Spleen (tissue), 11 donors: ENCODE measurements around the gene PSMD14. TPM values are rescaled to one million over a fixed set of nuclear protein-coding genes. Genes with fewer than 3 reads are reported as not detected.

Experiments
- DNase-seq: peaks from one replicate; pipeline ENCODE4 v3.0.0-alpha.2; 2020
- H3K27ac ChIP-seq, 8 donors: fragments of 200-600 bp; sonication (generic) in 7 of 8; 1 replicate in 4 of 8; 2 replicates in 4 of 8; pipeline versions ENCODE4 v1.5.0 to v1.8.0; 2016 to 2021; ENCODE audit warnings: inconsistent platforms in 4 of 8, mild to moderate bottlenecking in 4 of 8, moderate library complexity in 1 of 8
- H3K27me3 ChIP-seq, 7 donors: fragments of 200-600 bp; sonication (generic) in 6 of 7; replicated peaks in 1 of 7; 1 replicate in 4 of 7; 2 replicates in 3 of 7; pipeline versions ENCODE4 v1.5.0 to v1.8.0; 2016 to 2021; ENCODE audit warnings: inconsistent platforms in 3 of 7, mild to moderate bottlenecking in 1 of 7
- H3K36me3 ChIP-seq, 6 donors: fragments of 200-600 bp; sonication (generic) in 5 of 6; 1 replicate in 4 of 6; 2 replicates in 2 of 6; pipeline versions ENCODE4 v1.5.0 to v1.8.0; 2016 to 2021; ENCODE audit warnings: inconsistent platforms in 2 of 6
- H3K4me1 ChIP-seq, 6 donors: fragments of 200-600 bp; sonication (generic) in 5 of 6; 1 replicate in 3 of 6; 2 replicates in 3 of 6; pipeline versions ENCODE4 v1.5.0 to v1.8.0; 2016 to 2021; ENCODE audit warnings: inconsistent platforms in 3 of 6
- H3K4me3 ChIP-seq, 8 donors: fragments of 200-600 bp; sonication (generic) in 7 of 8; 1 replicate in 4 of 8; 2 replicates in 4 of 8; pipeline versions ENCODE4 v1.5.0 to v1.8.0; 2016 to 2021; ENCODE audit warnings: inconsistent platforms in 4 of 8, mild to moderate bottlenecking in 4 of 8, moderate library complexity in 2 of 8
- H3K9me3 ChIP-seq, 8 donors: fragments of 200-600 bp; sonication (generic) in 7 of 8; 1 replicate in 4 of 8; 2 replicates in 4 of 8; pipeline versions ENCODE4 v1.5.0 to v1.8.0; 2016 to 2021; ENCODE audit warnings: inconsistent platforms in 4 of 8
- POLR2A ChIP-seq, 3 donors: fragments of 450-650 bp; IDR thresholded peaks; one replicate each; pipeline ENCODE4 v1.5.1; 2017; ENCODE audit warnings: antibody characterized with exemption in 3 of 3, mild to moderate bottlenecking in 1 of 3
- POLR2AphosphoS5 ChIP-seq, 3 donors: sonication (generic); formaldehyde crosslinking; IDR thresholded peaks; one replicate each; pipeline ENCODE4 v1.5.1; 2017; ENCODE audit warnings: antibody characterized with exemption in 3 of 3
- WGBS, 5 donors: extraction: QIAGEN DNeasy Blood & Tissue Kit in 3 of 5; methylation state at CpG; one replicate each; pipeline versions ENCODE4 v1.1.5 to v1.1.7; 2013 to 2018; 5-methylcytosine and 5-hydroxymethylcytosine counted together
- intact Hi-C: fragments of 100-400 bp; cut with DNase I; formaldehyde crosslinking; loops from one replicate; pipeline ENCODE4 v1.15.0; 2023; ENCODE audit warnings: low total_unique reads
- polyA plus RNA-seq, 3 donors: library from polyadenylated mRNA; stranded (reverse); fragments of 200-250 nt; gene quantifications; one replicate each; pipeline ENCODE4 v1.2.1, GENCODE V29; 2013
- total RNA-seq, 7 donors: library from RNA; depleted of rRNA in 3 of 7; stranded (reverse); fragments of >200 nt in 3 of 7; fragmentation: NEBNext Ultra II Directional in 4 of 7; extraction: Animal tissue kit (Norgen Biotek cat#: 25700) in 4 of 7; gene quantifications; one replicate each; pipeline versions ENCODE4 v1.1.0 to v1.2.1, GENCODE V29; 2016 to 2021
- TF ChIP-seq, protein P1 (sequence below), 11 experiments: fragments of 200-600 bp in 7 of 11; fragments of 450-650 bp in 4 of 11; sonication (generic) in 4 of 11; IDR thresholded peaks in 8 of 11; conservative IDR thresholded peaks in 3 of 11; 1 replicate in 7 of 11; 2 replicates in 4 of 11; pipeline versions ENCODE4 v1.4.0 to v1.8.0; 2016 to 2021; ENCODE audit warnings: antibody characterized with exemption in 11 of 11, inconsistent platforms in 4 of 11, mild to moderate bottlenecking in 1 of 11
- donor health status: healthy with polysubstance abuse.
- donor health status: DM: no; HTN: no; CAD: no; lungs with moderate emphysema.
- donor health status: DM: no; HTN: no; CAD: no.
- donor health status: Bipolar disorder and iron deficiency.
- donor health status: healthy.
- donor health status: DM: no; HTN: no; CAD: no.
- donor health status: DM: yes; HTN: yes; CAD: no.

Gene PSMD14
- total and polyA plus RNA-seq, 10 donors: 23.5 to 47.7 (median 29.3) TPM

DNA sequence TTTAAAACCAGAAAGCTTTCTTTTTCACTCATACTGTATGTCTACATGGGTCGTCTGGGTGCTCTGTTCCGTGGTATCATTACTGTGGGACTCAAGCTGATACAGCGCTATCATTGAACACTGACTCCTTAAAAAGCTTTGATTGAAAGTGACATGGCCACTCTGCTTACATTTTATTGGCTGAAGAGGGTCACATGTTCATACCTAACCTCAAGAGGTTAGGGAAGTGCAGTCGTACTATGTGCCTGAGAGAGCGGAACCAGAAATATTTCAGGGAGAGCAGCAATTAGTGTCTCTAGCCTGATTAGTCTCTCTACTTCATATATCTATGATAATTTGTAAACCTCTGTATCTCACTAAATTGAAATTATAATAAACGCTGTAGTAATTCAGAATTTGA, 43.5 kb downstream of the PSMD14 start:
- TF ChIP-seq, protein P1, sequence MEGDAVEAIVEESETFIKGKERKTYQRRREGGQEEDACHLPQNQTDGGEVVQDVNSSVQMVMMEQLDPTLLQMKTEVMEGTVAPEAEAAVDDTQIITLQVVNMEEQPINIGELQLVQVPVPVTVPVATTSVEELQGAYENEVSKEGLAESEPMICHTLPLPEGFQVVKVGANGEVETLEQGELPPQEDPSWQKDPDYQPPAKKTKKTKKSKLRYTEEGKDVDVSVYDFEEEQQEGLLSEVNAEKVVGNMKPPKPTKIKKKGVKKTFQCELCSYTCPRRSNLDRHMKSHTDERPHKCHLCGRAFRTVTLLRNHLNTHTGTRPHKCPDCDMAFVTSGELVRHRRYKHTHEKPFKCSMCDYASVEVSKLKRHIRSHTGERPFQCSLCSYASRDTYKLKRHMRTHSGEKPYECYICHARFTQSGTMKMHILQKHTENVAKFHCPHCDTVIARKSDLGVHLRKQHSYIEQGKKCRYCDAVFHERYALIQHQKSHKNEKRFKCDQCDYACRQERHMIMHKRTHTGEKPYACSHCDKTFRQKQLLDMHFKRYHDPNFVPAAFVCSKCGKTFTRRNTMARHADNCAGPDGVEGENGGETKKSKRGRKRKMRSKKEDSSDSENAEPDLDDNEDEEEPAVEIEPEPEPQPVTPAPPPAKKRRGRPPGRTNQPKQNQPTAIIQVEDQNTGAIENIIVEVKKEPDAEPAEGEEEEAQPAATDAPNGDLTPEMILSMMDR (IDR thresholded peaks at IDR 0.05 in 8 of 11, conservative IDR thresholded peaks at IDR 0.05 in 3 of 11): no peak
- TF ChIP-seq POLR2A (IDR thresholded peaks at IDR 0.05): no peak
- no peak for TF ChIP-seq POLR2AphosphoS5 (IDR thresholded peaks at IDR 0.05)
- Histone ChIP-seq H3K4me3 (no peak overlapping the region), H3K27ac (no peak overlapping the region), H3K4me1 (peaks cover 0 to 14% (median 2%) of the 10 kb centered on the region in 6 donors), H3K27me3 (no peaks in the 10 kb centered on the region), H3K36me3 (peaks cover 0 to 5% (median 0%) of the 10 kb centered on the region in 6 donors), H3K9me3 (no peaks in the 10 kb centered on the region)
- intact Hi-C loops: no loop called here
- 76 to 98% (median 80%) methylated on average over 6 of the region's 6 CpGs for WGBS, 5 donors
- no peak for DNase-seq

DNA sequence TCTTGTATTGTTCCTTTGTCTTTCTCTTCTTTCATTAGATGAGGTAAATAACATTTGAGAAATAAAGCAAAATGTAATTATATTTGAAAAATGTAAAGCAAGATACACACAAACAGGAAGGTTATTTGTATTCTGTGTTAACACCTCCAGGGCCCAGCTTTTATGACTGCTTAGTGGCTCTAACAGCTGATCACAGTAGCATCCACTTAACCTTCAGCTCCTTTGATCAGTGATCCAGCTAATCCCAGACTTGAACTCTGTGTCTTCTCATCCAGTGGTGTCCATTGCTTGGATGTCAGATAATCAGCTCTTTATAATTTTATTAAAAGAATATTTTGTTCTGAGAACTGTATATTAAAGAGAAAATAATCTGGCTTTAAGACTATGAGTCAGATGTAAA, 44.5 kb downstream of the PSMD14 start:
- Histone ChIP-seq H3K27me3 (no peaks in the 10 kb centered on the region), H3K4me3 (no peak overlapping the region), H3K9me3 (no peaks in the 10 kb centered on the region), H3K27ac (no peak overlapping the region), H3K36me3 (no peaks in the 10 kb centered on the region), H3K4me1 (peaks cover 0 to 19% (median 2%) of the 10 kb centered on the region in 6 donors)
- TF ChIP-seq, protein P1 (IDR thresholded peaks at IDR 0.05 in 8 of 11, conservative IDR thresholded peaks at IDR 0.05 in 3 of 11): no peak
- TF ChIP-seq POLR2A (IDR thresholded peaks at IDR 0.05) (no peak), POLR2AphosphoS5 (IDR thresholded peaks at IDR 0.05) (no peak)
- intact Hi-C loops: no loop called here
- DNase-seq: no peak

- Histone ChIP-seq H3K4me1 (peaks cover 0 to 22% (median 2%) of the 10 kb centered on the region in 6 donors), H3K4me3 (no peak overlapping the region), H3K27ac (no peak overlapping the region), H3K27me3 (no peaks in the 10 kb centered on the region), H3K36me3 (peaks cover 0 to 3% (median 0%) of the 10 kb centered on the region in 6 donors), H3K9me3 (no peaks in the 10 kb centered on the region)
- intact Hi-C loops: no loop called here
- DNase-seq: no peak
- WGBS, 5 donors: 75 to 94% (median 80%) methylated on average over 1 of the region's 1 CpG
- TF ChIP-seq POLR2AphosphoS5 (IDR thresholded peaks at IDR 0.05): no peak
- TF ChIP-seq POLR2A (IDR thresholded peaks at IDR 0.05): no peak
- TF ChIP-seq, protein P1 (IDR thresholded peaks at IDR 0.05 in 8 of 11, conservative IDR thresholded peaks at IDR 0.05 in 3 of 11): no peak
These were observed 45.3 kb downstream of the PSMD14 start for GRCh38 chr2:161353543-161353942.

DNA sequence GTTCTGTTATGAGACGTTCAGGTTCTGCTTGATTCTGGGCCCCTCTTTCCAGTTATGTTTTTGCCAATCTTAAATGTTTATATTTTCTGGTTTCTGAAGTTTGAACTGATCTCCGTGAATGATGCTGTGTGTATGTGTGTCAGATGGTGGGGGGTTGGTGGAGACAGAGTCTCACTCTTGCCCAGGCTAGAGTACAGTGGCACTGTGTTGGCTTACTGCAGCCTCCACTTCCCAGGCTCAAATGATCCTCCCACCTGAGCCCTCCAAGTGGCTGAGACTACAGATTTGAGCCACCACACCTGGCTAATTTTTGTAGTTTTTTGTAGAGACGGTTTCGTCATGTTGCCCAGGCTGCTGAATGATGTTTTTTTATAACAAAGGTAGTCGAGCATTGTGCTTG, 45.9 kb downstream of the PSMD14 start:
- intact Hi-C loops: no loop called here
- H3K4me1 ChIP-seq: peaks cover 0 to 22% (median 2%) of the 10 kb centered on the region in 6 donors
- H3K27me3 ChIP-seq: no peaks in the 10 kb centered on the region
- WGBS, 5 donors: 82 to 94% (median 91%) methylated on average over 5 of the region's 5 CpGs
- TF ChIP-seq POLR2AphosphoS5 (IDR thresholded peaks at IDR 0.05) (no peak), POLR2A (IDR thresholded peaks at IDR 0.05) (no peak)
- TF ChIP-seq, protein P1 (IDR thresholded peaks at IDR 0.05 in 8 of 11, conservative IDR thresholded peaks at IDR 0.05 in 3 of 11): no peak
- H3K4me3 ChIP-seq: no peak overlapping the region
- no peaks in the 10 kb centered on the region for H3K9me3 ChIP-seq
- no peak for DNase-seq
- no peak overlapping the region for H3K27ac ChIP-seq
- H3K36me3 ChIP-seq: peaks cover 0 to 8% (median 0%) of the 10 kb centered on the region in 6 donors
